H1 (cell line): ENCODE results near the gene RNF208. TPM values are rescaled to one million over a fixed set of nuclear protein-coding genes. Genes with fewer than 3 reads are reported as not detected.

Experiments
- CTCF ChIA-PET: fragments of 300-600 bp; sonication (Branson Sonifier 250); formaldehyde crosslinking; loops from one replicate; lab custom pipeline; 2021; ENCODE audit not compliant: partially characterized antibody; lab: Charles Lee
- POLR2A ChIA-PET: fragments of 300-600 bp; sonication (Branson Sonifier 250); formaldehyde crosslinking; loops from one replicate; lab custom pipeline; 2021; ENCODE audit warnings: inconsistent platforms; ENCODE audit not compliant: partially characterized antibody; lab: Charles Lee
- DNase-seq, 2 experiments: peaks; one replicate each; pipeline versions ENCODE4 v3.0.0 to v3.0.0-alpha.2; 2010 to 2022; ENCODE audit warnings: low spot score in 2 of 2, low read depth in 1 of 2, mixed read lengths in 1 of 2
- FAIRE-seq: peaks from 2 replicates; lab custom pipeline; 2011; peaks lifted over from hg19 to GRCh38; lab: Jason Lieb, UNC
- H2AFZ ChIP-seq: 2 replicates; pipeline ENCODE4 v1.8.1; 2012; ENCODE audit warnings: low read length, inconsistent platforms
- H2AK5ac ChIP-seq: 2 replicates; pipeline ENCODE4 v1.6.1; 2013; ENCODE audit warnings: low read depth, low read length
- H2BK120ac ChIP-seq: replicated peaks from 2 replicates; pipeline ENCODE3; 2013; ENCODE audit warnings: low read depth, low read length, inconsistent platforms
- H2BK12ac ChIP-seq: 2 replicates; pipeline ENCODE4 v1.6.1; 2013; ENCODE audit warnings: low read depth, low read length
- H2BK15ac ChIP-seq: 2 replicates; pipeline ENCODE4 v1.6.1; 2013; ENCODE audit warnings: low read length
- H2BK20ac ChIP-seq: 2 replicates; pipeline ENCODE4 v1.6.1; 2013; ENCODE audit warnings: low read length
- H2BK5ac ChIP-seq: 2 replicates; pipeline ENCODE4 v1.6.1; 2013; ENCODE audit warnings: low read depth, low read length
- H3K14ac ChIP-seq: 2 replicates; pipeline ENCODE4 v1.6.1; 2013; ENCODE audit warnings: inconsistent platforms; ENCODE audit not compliant: insufficient read length
- H3K18ac ChIP-seq: 2 replicates; pipeline ENCODE4 v1.6.1; 2013; ENCODE audit warnings: low read length; ENCODE audit errors: extremely low read depth
- H3K23ac ChIP-seq: 2 replicates; pipeline ENCODE4 v1.6.1; 2013; ENCODE audit warnings: inconsistent platforms; ENCODE audit not compliant: insufficient read length
- H3K23me2 ChIP-seq: 2 replicates; pipeline ENCODE4 v1.6.1; 2013; ENCODE audit warnings: low read depth, low read length
- H3K27ac ChIP-seq: 2 replicates; pipeline ENCODE4 v1.6.1; 2011; ENCODE audit warnings: low read depth, low read length, inconsistent platforms
- H3K27me3 ChIP-seq, 4 experiments: replicated peaks in 1 of 4; 1 replicate in 1 of 4; 2 replicates in 3 of 4; pipeline versions ENCODE4 v1.6.1 to v1.8.1; 2011 to 2013; ENCODE audit warnings: low read length in 3 of 4, mild to moderate bottlenecking in 3 of 4, inconsistent platforms in 2 of 4, mixed read lengths in 2 of 4, moderate library complexity in 1 of 4; ENCODE audit not compliant: control insufficient read depth in 3 of 4, insufficient read depth in 3 of 4; ENCODE audit errors: extremely low read depth in 1 of 4
- H3K36me3 ChIP-seq, 4 experiments: 2 replicates each; pipeline versions ENCODE4 v1.6.1 to v1.8.1; 2011 to 2013; ENCODE audit warnings: mild to moderate bottlenecking in 4 of 4, low read length in 3 of 4, moderate library complexity in 2 of 4, control low read depth in 1 of 4, inconsistent platforms in 1 of 4; ENCODE audit not compliant: insufficient read depth in 4 of 4, control insufficient read depth in 2 of 4
- H3K4ac ChIP-seq: replicated peaks from 2 replicates; pipeline ENCODE3; 2013; ENCODE audit warnings: low read length, low read depth, mixed read lengths, inconsistent platforms; ENCODE audit not compliant: insufficient read length
- H3K4me1 ChIP-seq, 4 experiments: replicated peaks in 1 of 4; 1 replicate in 1 of 4; 2 replicates in 3 of 4; pipeline versions ENCODE4 v1.6.1 to v1.8.1; 2011 to 2013; ENCODE audit warnings: low read length in 3 of 4, inconsistent platforms in 2 of 4, mixed read lengths in 1 of 4; ENCODE audit not compliant: insufficient read depth in 4 of 4, control insufficient read depth in 3 of 4
- H3K4me2 ChIP-seq, 2 experiments: 2 replicates each; pipeline versions ENCODE4 v1.6.1 to v1.8.1; 2011 to 2013; ENCODE audit warnings: low read depth in 2 of 2, low read length in 2 of 2, control low read depth in 1 of 2, inconsistent platforms in 1 of 2, mild to moderate bottlenecking in 1 of 2; ENCODE audit not compliant: insufficient read depth in 1 of 2
- H3K4me3 ChIP-seq, 4 experiments: fragments of 200-600, 300-600 bp in 1 of 4; sonication (generic), shearing (Covaris generic), sonication (Bioruptor Twin) in 1 of 4; 2 replicates each; pipeline versions ENCODE4 v1.5.1 to v1.8.1; 2011 to 2016; ENCODE audit warnings: low read length in 4 of 4, low read depth in 3 of 4, control low read depth in 2 of 4, inconsistent platforms in 2 of 4, mild to moderate bottlenecking in 2 of 4, mixed read lengths in 1 of 4, moderate library complexity in 1 of 4; ENCODE audit not compliant: insufficient read depth in 2 of 4; ENCODE audit errors: extremely low read depth in 1 of 4
- H3K56ac ChIP-seq: replicated peaks from 2 replicates; pipeline ENCODE3; 2013; ENCODE audit warnings: low read depth, mild to moderate bottlenecking, mixed read lengths, low read length, inconsistent platforms; ENCODE audit not compliant: insufficient read length
- H3K79me1 ChIP-seq: 2 replicates; pipeline ENCODE4 v1.6.1; 2013; ENCODE audit warnings: low read depth, low read length, control low read depth
- H3K79me2 ChIP-seq, 2 experiments: 2 replicates each; pipeline versions ENCODE4 v1.6.1 to v1.8.1; 2012 to 2013; ENCODE audit warnings: low read length in 2 of 2, mild to moderate bottlenecking in 2 of 2, inconsistent platforms in 1 of 2; ENCODE audit not compliant: insufficient read depth in 2 of 2, control insufficient read depth in 1 of 2
- H3K9ac ChIP-seq, 4 experiments: replicated peaks in 1 of 4; 1 replicate in 1 of 4; 2 replicates in 3 of 4; pipeline versions ENCODE4 v1.6.1 to v1.8.1; 2011 to 2013; ENCODE audit warnings: low read depth in 3 of 4, low read length in 3 of 4, control low read depth in 2 of 4, mild to moderate bottlenecking in 2 of 4, moderate library complexity in 2 of 4, inconsistent platforms in 1 of 4; ENCODE audit errors: extremely low read depth in 1 of 4
- H3K9me3 ChIP-seq, 2 experiments: 2 replicates each; pipeline versions ENCODE4 v1.6.1 to v1.8.1; 2012 to 2013; ENCODE audit warnings: mild to moderate bottlenecking in 2 of 2, moderate library complexity in 2 of 2, control low read depth in 1 of 2, inconsistent platforms in 1 of 2, low read depth in 1 of 2, low read length in 1 of 2, mixed read lengths in 1 of 2; ENCODE audit not compliant: insufficient read depth in 2 of 2
- H4K20me1 ChIP-seq, 2 experiments: replicated peaks in 1 of 2; 2 replicates each; pipeline versions ENCODE3 to v1.8.1; 2011 to 2013; ENCODE audit warnings: inconsistent platforms in 2 of 2, low read length in 2 of 2, mild to moderate bottlenecking in 1 of 2; ENCODE audit not compliant: insufficient read depth in 2 of 2, control insufficient read depth in 1 of 2
- H4K5ac ChIP-seq: 2 replicates; pipeline ENCODE4 v1.6.1; 2013; ENCODE audit warnings: low read length, low read depth, mixed read lengths, inconsistent platforms; ENCODE audit not compliant: insufficient read length
- H4K8ac ChIP-seq: 2 replicates; pipeline ENCODE4 v1.8.0; 2013; ENCODE audit warnings: mild to moderate bottlenecking, moderate library complexity, low read length, inconsistent platforms; ENCODE audit not compliant: insufficient read depth; ENCODE audit errors: extremely low read depth
- H4K91ac ChIP-seq: replicated peaks from 2 replicates; pipeline ENCODE3; 2013; ENCODE audit warnings: low read length, mixed read lengths, inconsistent platforms; ENCODE audit not compliant: insufficient read length
- BCL11A ChIP-seq, 2 experiments: IDR thresholded peaks; one replicate each; pipeline ENCODE4 v1.6.1; 2011; ENCODE audit warnings: low read depth in 2 of 2, low read length in 2 of 2, mild to moderate bottlenecking in 2 of 2
- CBX5 ChIP-seq: fragments of 300-800, 300-1000 bp; sonication (generic); IDR thresholded peaks from 2 replicates; pipeline ENCODE4 v1.7.1; 2016; ENCODE audit warnings: antibody characterized with exemption, low read length, low read depth
- EZH2 ChIP-seq: fragments of 200-600 bp; sonication (generic); IDR thresholded peaks from 2 replicates; pipeline ENCODE4 v1.7.1; 2012; ENCODE audit warnings: low read depth, mild to moderate bottlenecking, moderate library complexity, low read length, inconsistent platforms; ENCODE audit not compliant: severe bottlenecking
- POLR2AphosphoS5 ChIP-seq: IDR thresholded peaks from 2 replicates; pipeline ENCODE4 v1.6.1; 2011; ENCODE audit warnings: low read depth, low read length
- RFX5 ChIP-seq: IDR thresholded peaks from 2 replicates; pipeline ENCODE4 v1.6.1; 2011; ENCODE audit warnings: low read depth, low read length, improper control_type of control experiment, borderline replicate concordance
- SP1 ChIP-seq: IDR thresholded peaks from 2 replicates; pipeline ENCODE4 v1.6.1; 2011; ENCODE audit warnings: low read depth, low read length
- YY1 ChIP-seq: IDR thresholded peaks from 2 replicates; pipeline ENCODE4 v1.6.1; 2011; ENCODE audit warnings: low read depth, mild to moderate bottlenecking, low read length
- WGBS, 2 experiments: shearing (Covaris generic) in 1 of 2; methylation state at CpG; one replicate each; pipeline versions ENCODE4 v1.1.6 to v1.1.7; 2013 to 2015; ENCODE audit warnings: low lambda C conversion rate in 2 of 2, mixed read lengths in 2 of 2, inconsistent platforms in 1 of 2, low coverage in 1 of 2, missing lambda C conversion rate in 1 of 2; ENCODE audit not compliant: insufficient replicate concordance in 2 of 2, insufficient coverage in 1 of 2, insufficient read length in 1 of 2; ENCODE audit errors: extremely low coverage in 1 of 2, missing lambda C conversion rate in 1 of 2; 5-methylcytosine and 5-hydroxymethylcytosine counted together
- polyA plus RNA-seq, 7 experiments: library from polyadenylated mRNA; depleted of rRNA in 3 of 7; stranded (reverse) in 5 of 7; unstranded in 2 of 7; fragments of >200 nt in 5 of 7; fragments of 200-250 nt in 2 of 7; gene quantifications; 1 replicate in 5 of 7; 2 replicates in 1 of 7; 4 replicates in 1 of 7; pipeline versions ENCODE4 v1.2.1 to v1.2.3, GENCODE V29; 2011 to 2013; ENCODE audit warnings: missing spikeins in 2 of 7, mixed read lengths in 2 of 7
- total RNA-seq: library from RNA; stranded (reverse); fragmentation: NEBNext Ultra II Directional; extraction: Animal tissue kit (Norgen Biotek cat#: 25700); gene quantifications from 2 replicates; pipeline ENCODE4 v1.2.1, GENCODE V29; 2021
- TF ChIP-seq, protein P1 (sequence below), 3 experiments: IDR thresholded peaks; 1 replicate in 2 of 3; 2 replicates in 1 of 3; pipeline versions ENCODE4 v1.5.1 to v1.6.1; 2011; ENCODE audit warnings: low read length in 3 of 3, mild to moderate bottlenecking in 3 of 3, inconsistent platforms in 2 of 3, low read depth in 1 of 3, moderate library complexity in 1 of 3; ENCODE audit not compliant: insufficient read depth in 1 of 3; ENCODE audit errors: control extremely low read depth in 1 of 3

RNF208 gene
- total and polyA plus RNA-seq, 2 of the 8 experiments (the other 6 are each of a cell fraction or from before 2014, with no cell fraction given): 2.7 to 7.7 TPM

DNA sequence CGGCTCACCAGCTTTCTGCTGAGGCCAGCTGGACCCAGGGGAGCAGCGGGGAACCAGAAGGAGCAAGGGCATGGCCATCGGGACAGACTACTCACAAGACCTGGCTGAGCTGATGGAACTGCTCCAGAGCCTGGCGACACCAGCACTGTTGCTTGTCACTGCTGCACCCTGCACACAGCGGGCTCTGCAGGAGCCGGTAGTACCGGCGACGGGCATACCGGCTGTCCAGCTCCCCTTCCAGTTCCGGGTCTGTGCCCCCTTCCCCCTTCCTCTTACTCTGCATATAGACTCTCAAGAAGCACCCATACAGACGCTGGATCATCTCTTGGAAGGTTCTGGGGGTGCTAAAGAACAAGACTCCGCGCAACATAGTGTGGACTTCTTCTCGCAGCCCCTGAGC lies 34.7 kb downstream of the RNF208 start:
- no peak overlapping the region for H4K91ac ChIP-seq
- H3K23me2 ChIP-seq: peaks cover 8% of the 10 kb centered on the region; the same call in 1 of the 2 replicates
- TF ChIP-seq EZH2 (no peak), SP1 (no peak), POLR2AphosphoS5 (no peak), CBX5 (no peak), RFX5 (no peak), YY1 (no peak), BCL11A (IDR thresholded peaks at IDR 0.05; ENCODE audit: low read depth in 2 of 2, low read length in 2 of 2) (no peak)
- TF ChIP-seq, protein P1, sequence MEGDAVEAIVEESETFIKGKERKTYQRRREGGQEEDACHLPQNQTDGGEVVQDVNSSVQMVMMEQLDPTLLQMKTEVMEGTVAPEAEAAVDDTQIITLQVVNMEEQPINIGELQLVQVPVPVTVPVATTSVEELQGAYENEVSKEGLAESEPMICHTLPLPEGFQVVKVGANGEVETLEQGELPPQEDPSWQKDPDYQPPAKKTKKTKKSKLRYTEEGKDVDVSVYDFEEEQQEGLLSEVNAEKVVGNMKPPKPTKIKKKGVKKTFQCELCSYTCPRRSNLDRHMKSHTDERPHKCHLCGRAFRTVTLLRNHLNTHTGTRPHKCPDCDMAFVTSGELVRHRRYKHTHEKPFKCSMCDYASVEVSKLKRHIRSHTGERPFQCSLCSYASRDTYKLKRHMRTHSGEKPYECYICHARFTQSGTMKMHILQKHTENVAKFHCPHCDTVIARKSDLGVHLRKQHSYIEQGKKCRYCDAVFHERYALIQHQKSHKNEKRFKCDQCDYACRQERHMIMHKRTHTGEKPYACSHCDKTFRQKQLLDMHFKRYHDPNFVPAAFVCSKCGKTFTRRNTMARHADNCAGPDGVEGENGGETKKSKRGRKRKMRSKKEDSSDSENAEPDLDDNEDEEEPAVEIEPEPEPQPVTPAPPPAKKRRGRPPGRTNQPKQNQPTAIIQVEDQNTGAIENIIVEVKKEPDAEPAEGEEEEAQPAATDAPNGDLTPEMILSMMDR (IDR thresholded peaks at IDR 0.05; ENCODE audit: control extremely low read depth in 1 of 3, insufficient read depth in 1 of 3, low read depth in 1 of 3, low read length in 3 of 3): no peak
- peaks cover 4 to 29% of the 10 kb centered on the region in 2 experiments for H4K20me1 ChIP-seq
- no peak overlapping the region for H3K14ac ChIP-seq
- H2BK5ac ChIP-seq: no peak overlapping the region
- peak overlapping the region; percentile 71 to 92 (median 82) for H3K4me3 ChIP-seq
- peak overlapping the region in 1 of 4 experiments; percentile 78; a peak in 2 of 7 replicates for H3K9ac ChIP-seq
- FAIRE-seq (no peak), DNase-seq (no peak)
- H3K56ac ChIP-seq: no peak overlapping the region
- H2AK5ac ChIP-seq: no peak overlapping the region
- no peaks in the 10 kb centered on the region for H3K9me3 ChIP-seq
- WGBS, 2 experiments: 91% methylated on average over 15 of the region's 15 CpGs; no CpG with 5 or more reads in 1 of the 2 experiments
- H3K79me2 ChIP-seq: peaks cover 0 to 30% of the 10 kb centered on the region in 2 experiments; a peak in 2 of 4 replicates
- H2BK120ac ChIP-seq: no peak overlapping the region
- no peak overlapping the region for H4K5ac ChIP-seq
- H3K18ac ChIP-seq: no peak overlapping the region
- peak overlapping the region; percentile 96; the same call in 1 of the 2 replicates for H4K8ac ChIP-seq
- H2AFZ ChIP-seq: no peak overlapping the region
- no peaks in the 10 kb centered on the region; a peak in 1 of 7 replicates for H3K27me3 ChIP-seq
- peaks cover 0 to 17% (median 6%) of the 10 kb centered on the region in 4 experiments; a peak in 5 of 7 replicates for H3K4me1 ChIP-seq
- no peak overlapping the region for H3K23ac ChIP-seq
- peaks cover 3 to 20% (median 8%) of the 10 kb centered on the region in 4 experiments; a peak in 6 of 8 replicates for H3K36me3 ChIP-seq
- CTCF ChIA-PET: interaction anchor here (1.0 to 14.0 kb wide), 8 partner anchors 8 to 151 kb away, joined by 3 to 204 read pairs (median 16); partner anchors contain the start of genes CYSRT1, LRRC26, NDOR1 and RNF208
- H3K27ac ChIP-seq: no peak overlapping the region
- H3K79me1 ChIP-seq: peaks cover 5% of the 10 kb centered on the region; the same call in 1 of the 2 replicates
- H3K4me2 ChIP-seq: peak overlapping the region; percentile 83 to 96
- POLR2A ChIA-PET: interaction anchor here (0.9 to 11.0 kb wide), 13 partner anchors 11 to 58 kb away, joined by 3 to 107 read pairs (median 6); partner anchors contain the start of genes CYSRT1, NDOR1, RNF224 and TMEM203
- no peak overlapping the region for H3K4ac ChIP-seq
- no peak overlapping the region for H2BK20ac ChIP-seq
- no peak overlapping the region for H2BK15ac ChIP-seq
- H2BK12ac ChIP-seq: no peak overlapping the region
